NCI-H345 (cell line): ENCODE data around the gene PRND.
"Not testable (repeated sequence)": the region's sequence is repeated elsewhere in the genome, so short reads cannot be mapped to it uniquely, and the experiment has no call there.

ENCODE experiments used
- DNase-seq: peaks from one replicate; lab custom pipeline; 2025; lab: John Stamatoyannopoulos, UW

The PRND gene

GRCh38 chr20:4737857-4738627 is 16.3 kb downstream of the PRND start:
- DNase-seq, result no peak

- DNase-seq, result peak; percentile 31
These were observed 19.2 kb downstream of the PRND start for GRCh38 chr20:4740774-4741431.

DNA sequence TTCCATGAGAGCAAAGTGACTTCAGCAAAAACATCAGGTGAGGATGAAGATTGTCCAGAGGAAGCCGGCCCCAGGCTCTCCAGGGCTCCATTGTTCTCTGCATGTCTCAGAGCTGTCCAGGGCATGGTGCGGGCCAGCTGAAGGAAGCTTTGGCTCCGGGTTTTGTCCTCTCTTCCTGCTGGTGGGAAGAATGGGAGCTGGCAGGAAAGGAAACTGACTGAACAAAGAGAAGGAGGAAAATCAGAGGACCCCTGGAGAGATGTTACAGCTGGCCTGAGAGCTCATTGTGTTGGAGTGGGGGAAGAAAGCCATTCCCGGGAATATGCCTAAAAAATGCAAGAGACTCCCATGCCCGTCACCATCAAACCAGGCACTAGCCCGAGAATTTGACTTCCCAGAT is 27.1 kb downstream of the PRND start:
- DNase-seq, result no peak

- no peak for DNase-seq
These were observed 27.6 kb downstream of the PRND start for GRCh38 chr20:4749326-4749725.

GRCh38 chr20:4750381-4750780 is 28.7 kb downstream of the PRND start:
- no peak for DNase-seq

DNA sequence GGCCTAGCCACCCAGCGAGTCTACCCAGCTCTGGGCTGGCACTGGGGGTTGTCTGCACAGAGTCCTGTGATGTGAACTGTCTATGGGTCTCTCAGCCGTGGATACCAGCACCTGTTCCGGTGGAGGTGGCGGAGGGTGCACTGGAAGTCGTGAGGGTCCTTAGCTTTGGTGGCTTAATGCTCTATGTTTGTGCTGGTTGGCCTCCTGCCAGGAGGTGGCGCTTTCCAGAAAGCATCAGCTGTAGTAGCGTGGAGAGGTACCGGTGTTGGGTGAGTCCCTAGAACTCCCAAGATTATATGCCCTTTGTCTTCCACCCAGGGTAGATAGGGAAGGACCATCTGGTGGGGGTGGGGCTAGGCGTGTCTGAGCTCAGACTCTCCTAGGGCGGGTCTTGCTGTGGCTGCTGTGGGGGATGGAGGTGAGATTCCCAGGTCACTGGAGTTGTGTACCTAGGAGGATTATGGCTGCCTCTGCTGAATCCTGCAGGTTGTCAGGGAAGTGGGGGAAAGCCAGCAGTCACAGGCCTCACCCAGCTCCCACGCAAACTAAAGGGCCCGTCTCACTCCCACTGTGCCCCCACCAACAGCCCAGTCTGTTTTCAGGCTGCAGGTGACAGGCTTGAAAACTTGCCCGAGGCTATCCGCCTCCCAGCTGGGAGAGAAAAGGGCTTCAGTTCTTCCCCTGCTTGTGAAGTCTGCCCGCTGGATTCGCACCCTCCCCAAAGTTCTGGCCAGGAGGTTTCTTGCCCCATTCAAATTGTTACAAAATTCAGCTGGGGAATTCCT is 37.6 kb downstream of the PRND start:
- DNase-seq, result peak; percentile 74

DNA sequence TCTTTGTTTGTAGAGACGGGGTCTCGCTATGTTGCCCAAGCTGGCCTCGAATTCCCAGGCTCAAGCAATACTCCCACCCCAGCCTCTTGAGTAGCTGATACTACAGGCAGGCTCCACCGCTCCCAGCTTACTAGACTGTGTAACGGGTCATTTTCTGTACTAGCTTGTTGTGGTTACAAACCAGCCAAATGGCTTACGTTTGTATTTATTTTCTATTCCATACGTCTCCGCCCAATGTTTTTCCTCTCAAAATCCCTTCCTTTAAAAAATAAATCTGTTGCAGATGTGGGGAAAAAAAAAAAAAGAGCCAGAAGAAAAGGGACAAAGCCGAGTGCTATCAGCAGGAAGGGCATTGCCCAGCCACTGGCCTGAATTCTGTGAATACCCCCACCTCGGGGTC is 41.6 kb downstream of the PRND start:
- DNase-seq, result no peak

DNA sequence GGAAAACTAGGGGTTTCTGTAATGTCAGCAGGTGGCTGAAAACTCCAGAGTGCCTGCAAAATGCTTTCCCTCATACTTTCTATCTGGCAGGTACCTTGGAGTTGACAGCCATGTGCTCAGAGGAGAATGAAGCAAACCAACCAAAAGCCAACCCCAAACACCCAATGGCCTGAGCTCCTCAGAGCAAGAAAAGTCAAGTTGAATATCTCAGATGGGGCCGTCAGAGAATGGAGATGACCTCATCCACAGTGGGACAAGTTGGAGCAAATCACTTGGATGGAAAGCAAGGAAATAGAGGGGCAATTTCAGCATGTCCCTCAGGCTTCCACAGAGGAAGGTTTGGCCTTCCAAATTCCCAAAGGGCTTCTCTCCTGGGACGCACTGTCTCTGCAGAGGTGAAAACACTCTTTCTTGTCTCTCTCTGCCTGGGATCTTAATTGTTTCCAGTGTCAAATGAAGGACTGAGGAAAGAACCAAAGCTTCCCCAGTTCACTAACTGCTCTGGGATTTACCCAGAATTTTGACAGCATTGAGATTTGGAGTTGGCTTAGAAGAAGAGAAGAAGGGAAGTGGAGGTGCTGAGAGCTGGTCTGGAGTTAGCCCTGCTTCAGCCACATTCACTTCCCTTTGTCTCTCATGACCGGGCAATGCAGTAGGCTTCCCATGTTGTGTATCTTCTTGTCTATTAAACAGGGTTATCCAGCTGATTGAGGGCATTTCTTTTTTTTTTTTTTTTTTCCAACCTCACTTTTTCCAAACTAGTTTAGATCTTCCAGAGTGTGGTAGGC is 42.2 kb downstream of the PRND start:
- DNase-seq, result no peak

- no peak for DNase-seq
These were observed 43.1 kb downstream of the PRND start for GRCh38 chr20:4764805-4765204.

GRCh38 chr20:4765681-4766080 is 44.0 kb downstream of the PRND start:
- no peak for DNase-seq

DNA sequence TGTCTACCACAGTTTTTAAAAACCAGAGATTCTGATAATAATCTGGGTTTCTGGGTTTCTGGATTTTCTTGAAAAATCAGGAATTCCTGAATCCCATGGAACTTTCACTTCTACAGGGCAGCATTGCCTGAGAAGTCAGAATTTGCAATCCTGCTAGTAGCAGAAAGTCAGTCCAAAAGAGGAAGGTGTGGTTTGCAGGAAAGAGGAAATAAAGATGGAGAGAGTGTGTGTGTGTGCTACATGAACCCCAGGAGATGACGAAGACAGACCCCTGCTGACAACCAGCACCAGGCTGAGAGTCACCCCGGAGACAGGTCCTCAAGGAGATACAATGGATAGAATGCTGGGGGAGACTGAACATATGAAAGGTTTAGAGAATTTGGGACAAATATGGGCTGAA is 44.9 kb downstream of the PRND start:
- no peak for DNase-seq

DNA sequence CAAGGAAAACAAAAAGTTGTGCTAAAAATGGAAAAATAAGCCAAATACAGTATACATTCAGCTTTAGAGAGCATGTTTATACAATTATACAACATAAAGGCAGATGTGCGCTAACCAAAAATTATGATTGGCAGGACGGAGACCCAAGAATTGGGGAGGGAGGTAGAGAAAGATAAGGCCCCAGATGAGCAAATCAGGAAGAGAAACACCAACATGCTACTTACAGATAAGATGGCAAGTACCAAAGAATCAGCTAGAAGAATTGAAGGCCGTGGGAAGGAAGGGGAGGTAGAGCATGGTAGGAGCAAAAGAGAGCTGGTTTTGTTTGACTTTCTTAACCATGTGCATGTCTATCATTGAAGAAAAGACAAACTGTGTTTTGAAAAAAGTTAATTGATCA is 45.4 kb downstream of the PRND start:
- no peak for DNase-seq

DNA sequence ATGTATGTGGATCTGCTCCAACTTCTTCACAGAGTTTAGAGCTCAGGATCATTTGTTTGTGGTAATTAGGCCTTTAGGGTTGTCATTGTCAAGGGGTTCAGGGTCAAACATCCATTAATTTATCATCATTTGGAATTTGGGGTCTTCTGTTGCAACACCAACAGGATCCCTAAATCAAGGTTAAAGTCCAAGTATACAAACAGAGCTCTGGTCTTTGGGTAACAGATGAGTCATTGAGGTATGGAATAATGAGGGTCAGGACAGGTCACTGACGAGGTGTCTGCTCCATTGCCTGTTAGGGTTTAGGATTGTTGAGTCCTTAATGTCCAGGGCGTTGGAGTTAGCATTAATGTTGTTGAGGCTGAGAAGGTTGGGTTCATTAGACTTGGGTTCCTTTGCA is 47.6 kb downstream of the PRND start:
- DNase-seq, result no peak

GRCh38 chr20:4770026-4770425 is 48.3 kb downstream of the PRND start:
- no peak for DNase-seq

GRCh38 chr20:4771004-4771403 is 49.3 kb downstream of the PRND start:
- DNase-seq, result no peak

GRCh38 chr20:4772132-4772531 is 50.4 kb downstream of the PRND start:
- DNase-seq, result no peak

DNA sequence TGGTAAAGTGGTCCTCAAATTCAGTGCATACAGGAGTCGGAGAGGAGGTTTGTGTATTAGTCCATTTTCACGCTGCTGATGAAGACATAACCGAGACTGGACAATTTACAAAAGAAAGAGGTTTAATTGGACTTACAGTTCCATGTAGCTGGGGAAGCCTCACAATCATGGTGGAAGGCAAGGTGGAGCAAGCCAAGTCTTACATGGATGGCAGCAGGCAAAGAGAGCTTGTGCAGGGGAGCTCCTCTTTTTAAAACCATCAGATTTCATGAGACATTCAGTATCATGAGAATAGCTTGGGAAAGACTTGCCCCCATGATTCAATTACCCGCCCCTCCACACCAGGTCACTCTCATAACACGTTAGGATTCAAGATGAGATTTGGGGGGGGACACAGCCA is 51.3 kb downstream of the PRND start:
- DNase-seq, result not testable (repeated sequence)

GRCh38 chr20:4773736-4774135 is 52.0 kb downstream of the PRND start:
- no peak for DNase-seq

DNA sequence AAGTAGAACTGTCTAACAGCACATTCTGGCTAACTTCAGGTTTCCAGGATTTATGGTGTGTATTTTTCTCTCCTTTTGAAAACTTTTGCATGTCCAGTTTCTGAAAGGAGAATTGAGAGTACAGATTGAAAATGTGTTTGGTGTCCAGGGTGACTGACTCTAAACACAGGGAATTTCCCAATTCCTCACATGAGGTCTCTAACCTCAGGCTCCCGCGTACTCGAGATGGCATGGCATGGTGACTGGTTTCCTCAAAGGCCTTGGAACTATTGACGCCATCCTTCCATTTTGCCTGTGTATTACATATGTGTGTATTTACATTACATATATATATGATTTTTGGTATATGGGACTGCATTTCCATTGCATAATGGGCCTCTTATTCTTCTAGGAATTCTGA is 52.5 kb downstream of the PRND start:
- no peak for DNase-seq

GRCh38 chr20:4775322-4776078 is 53.8 kb downstream of the PRND start:
- no peak for DNase-seq

- no peak for DNase-seq
These were observed 54.4 kb downstream of the PRND start for GRCh38 chr20:4776079-4776630.
